Endothelial cell of umbilical vein (primary cell): ENCODE results near the gene AURKB. TPM values are rescaled to one million over a fixed set of nuclear protein-coding genes. Genes with fewer than 3 reads are reported as not detected.

Experiments used
- BruUV-seq: library from RNA; stranded (reverse); fragments of 400-500 nt; replicated peaks from 2 replicates; lab custom pipeline; 2021; lab: Mats Ljungman, UMichigan
- CTCF ChIA-PET: fragments of 300-600, 350-600 bp; sonication (Branson Sonifier 250); formaldehyde crosslinking; loops from one replicate; lab custom pipeline; 2021; ENCODE audit warnings: antibody characterized with exemption, inconsistent platforms; lab: Charles Lee
- POLR2A ChIA-PET: fragments of 300-600, 350-600 bp; sonication (Branson Sonifier 250); formaldehyde crosslinking; loops from one replicate; lab custom pipeline; 2021; ENCODE audit warnings: antibody characterized with exemption, inconsistent platforms; lab: Charles Lee
- DNase-seq: peaks from one replicate; pipeline ENCODE4 v3.0.0-alpha.2; 2011; ENCODE audit warnings: low read depth, low spot score
- FAIRE-seq: peaks from 2 replicates; lab custom pipeline; 2011; peaks lifted over from hg19 to GRCh38; lab: Jason Lieb, UNC
- H2AFZ ChIP-seq: 2 replicates; pipeline ENCODE4 v1.6.0; 2012; ENCODE audit warnings: low read depth, low read length, control low read depth, inconsistent platforms
- H3K27ac ChIP-seq: 2 replicates; pipeline ENCODE4 v1.5.1; 2011; ENCODE audit warnings: low read depth, mild to moderate bottlenecking, control low read depth, low read length, moderate library complexity; ENCODE audit not compliant: insufficient read depth
- H3K27me3 ChIP-seq, 2 experiments: 2 replicates each; pipeline versions ENCODE4 v1.6.0 to v1.6.1; 2011; ENCODE audit warnings: low read length in 2 of 2, mixed read lengths in 1 of 2; ENCODE audit not compliant: control insufficient read depth in 2 of 2, insufficient read depth in 2 of 2
- H3K36me3 ChIP-seq, 2 experiments: 2 replicates in 1 of 2; 3 replicates in 1 of 2; pipeline ENCODE4 v1.5.1; 2011; ENCODE audit warnings: low read length in 2 of 2, mild to moderate bottlenecking in 1 of 2, moderate library complexity in 1 of 2; ENCODE audit not compliant: control insufficient read depth in 2 of 2, insufficient read depth in 2 of 2; ENCODE audit errors: extremely low read depth in 1 of 2
- H3K4me1 ChIP-seq: 3 replicates; pipeline ENCODE4 v1.5.1; 2011; ENCODE audit warnings: mild to moderate bottlenecking, low read length; ENCODE audit not compliant: control insufficient read depth, insufficient read depth; ENCODE audit errors: extremely low read depth
- H3K4me2 ChIP-seq: 2 replicates; pipeline ENCODE4 v1.6.1; 2011; ENCODE audit warnings: low read length, control low read depth, mixed read lengths; ENCODE audit not compliant: insufficient read depth
- H3K4me3 ChIP-seq, 3 experiments: fragments of 200-600 bp in 1 of 3; sonication (generic), shearing (Covaris generic) in 1 of 3; replicated peaks in 1 of 3; 2 replicates each; pipeline ENCODE4 v1.5.1; 2011 to 2016; ENCODE audit warnings: control low read depth in 3 of 3, low read length in 3 of 3, mild to moderate bottlenecking in 2 of 3, inconsistent platforms in 1 of 3, low read depth in 1 of 3, moderate library complexity in 1 of 3; ENCODE audit not compliant: insufficient read depth in 1 of 3
- H3K79me2 ChIP-seq: 2 replicates; pipeline ENCODE4 v1.6.0; 2012; ENCODE audit warnings: low read length, inconsistent platforms; ENCODE audit not compliant: control insufficient read depth, insufficient read depth
- H3K9ac ChIP-seq: replicated peaks from 2 replicates; pipeline ENCODE3; 2011; ENCODE audit warnings: low read length, control low read depth; ENCODE audit not compliant: insufficient read depth; ENCODE audit errors: extremely low read depth
- H3K9me1 ChIP-seq: replicated peaks from 3 replicates; pipeline ENCODE4 v1.6.0; 2011; ENCODE audit warnings: mild to moderate bottlenecking, low read length; ENCODE audit not compliant: control insufficient read depth, insufficient read depth; ENCODE audit errors: extremely low read depth
- H3K9me3 ChIP-seq: replicated peaks from 2 replicates; pipeline ENCODE4 v1.5.1; 2012; ENCODE audit warnings: low read length, inconsistent platforms; ENCODE audit not compliant: control insufficient read depth, insufficient read depth
- H4K20me1 ChIP-seq: replicated peaks from 2 replicates; pipeline ENCODE3; 2011; ENCODE audit warnings: mild to moderate bottlenecking, low read length; ENCODE audit not compliant: control insufficient read depth, insufficient read depth; ENCODE audit errors: extremely low read depth
- EZH2 ChIP-seq: IDR thresholded peaks from 2 replicates; pipeline ENCODE4 v1.6.1; 2012; ENCODE audit warnings: borderline replicate concordance, low read depth, mild to moderate bottlenecking, moderate library complexity, low read length, inconsistent platforms; ENCODE audit not compliant: severe bottlenecking
- FOS ChIP-seq: IDR thresholded peaks from 2 replicates; pipeline ENCODE4 v1.6.1; 2011; ENCODE audit warnings: mild to moderate bottlenecking, low read length, moderate library complexity, borderline replicate concordance; ENCODE audit not compliant: insufficient read depth
- GATA2 ChIP-seq: IDR thresholded peaks from 2 replicates; pipeline ENCODE4 v1.7.0; 2011; ENCODE audit warnings: low read depth, mild to moderate bottlenecking, moderate library complexity, mixed read lengths, low read length; ENCODE audit not compliant: insufficient read length, insufficient read depth
- JUN ChIP-seq: IDR thresholded peaks from 2 replicates; pipeline ENCODE4 v1.6.1; 2011; ENCODE audit warnings: borderline replicate concordance, low read depth; ENCODE audit not compliant: insufficient read length, insufficient read depth
- MYC ChIP-seq: IDR thresholded peaks from one replicate; pipeline ENCODE4 v1.6.1; 2011; ENCODE audit warnings: mild to moderate bottlenecking, low read depth, low read length
- POLR2A ChIP-seq: IDR thresholded peaks from 2 replicates; pipeline ENCODE4 v1.6.1; 2012; ENCODE audit warnings: low read depth, mild to moderate bottlenecking, control low read depth, low read length
- POLR2AphosphoS5 ChIP-seq: IDR thresholded peaks from 2 replicates; pipeline ENCODE4 v1.6.1; 2012; ENCODE audit warnings: low read depth, mild to moderate bottlenecking, control low read depth, low read length, moderate library complexity; ENCODE audit not compliant: insufficient read depth
- dilution Hi-C: fragments of 300-500 bp; cut with MboI; formaldehyde crosslinking; loops from one replicate; pipeline ENCODE4 v1.15.0; 2019; ENCODE audit warnings: low sequenced_read_pairs; ENCODE audit not compliant: extremely low pct_ligation_motif_present
- intact Hi-C: fragments of 100-400 bp; cut with micrococcal nuclease; formaldehyde crosslinking; loops from one replicate; pipeline ENCODE4 v1.10.0; 2022
- polyA plus RNA-seq, 4 experiments: library from polyadenylated mRNA; depleted of rRNA in 3 of 4; stranded (reverse) in 3 of 4; unstranded in 1 of 4; fragments of >200 nt; gene quantifications; 2 replicates each; pipeline versions ENCODE4 v1.2.1 to v1.2.3, GENCODE V29; 2011 to 2012; ENCODE audit warnings: missing spikeins in 1 of 4
- total RNA-seq: library from RNA; stranded (reverse); gene quantifications from 2 replicates; pipeline ENCODE4 v1.2.3, GENCODE V29; 2021
- TF ChIP-seq, protein P1 (sequence below), 2 donors: IDR thresholded peaks; 1 replicate in 1 of 2; 2 replicates in 1 of 2; pipeline ENCODE4 v1.5.1; 2011; ENCODE audit warnings: low read length in 2 of 2, mild to moderate bottlenecking in 2 of 2, moderate library complexity in 2 of 2, control low read depth in 1 of 2, inconsistent platforms in 1 of 2, low read depth in 1 of 2; ENCODE audit not compliant: insufficient read depth in 1 of 2; ENCODE audit errors: extremely low read depth in 1 of 2
- TF ChIP-seq, protein P2 (sequence below): IDR thresholded peaks from 2 replicates; pipeline ENCODE4 v1.6.1; 2011; ENCODE audit not compliant: insufficient read depth, insufficient read length

The AURKB gene
- total and polyA plus RNA-seq, 2 donors (not counting 3 experiments of a cell fraction or from before 2014, with no cell fraction given), result 67.8 to 107 TPM

GRCh38 chr17:8189711-8190477 is 20.5 kb downstream of the AURKB start, which contains the start of gene BORCS6:
TSS of gene BORCS6 (minus strand) at chr17:8190180. CDS start at chr17:8190140, 40 bp downstream.
- TSS peak; percentile 38 for BruUV-seq
- Histone ChIP-seq H3K4me2 (peak within 1 kb of the TSS; percentile 71), H3K36me3 (no peaks in the 10 kb centered on the region), H3K79me2 (peaks cover 8% of the 10 kb centered on the region), H2AFZ (peak within 1 kb of the TSS; percentile 78), H3K9me1 (no peaks in the 10 kb centered on the region), H3K27me3 (no peaks in the 10 kb centered on the region), H3K4me3 (peak within 1 kb of the TSS; percentile 45 to 66 (median 49)), H3K9ac (peak within 1 kb of the TSS; percentile 79), H3K9me3 (no peaks in the 10 kb centered on the region), H3K27ac (peak within 1 kb of the TSS; percentile 65), H3K4me1 (peaks cover 27% of the 10 kb centered on the region), H4K20me1 (no peaks in the 10 kb centered on the region)
- dilution Hi-C loops (no loop called here), intact Hi-C loops (no loop called here)
- ChIA-PET CTCF (interaction anchor here (0.5 to 4.3 kb wide), 10 partner anchors 10 to 473 kb away, joined by 3 to 34 read pairs (median 4); partner anchors contain the start of gene AURKB), POLR2A (interaction anchor here (0.6 to 1.4 kb wide), 6 partner anchors 9 to 58 kb away, joined by 3 to 16 read pairs (median 4); partner anchors contain the start of genes AURKB and CTC1)
- TF ChIP-seq FOS, result no peak
- no peak for TF ChIP-seq MYC
- TF ChIP-seq GATA2, result no peak
- TF ChIP-seq, protein P1, sequence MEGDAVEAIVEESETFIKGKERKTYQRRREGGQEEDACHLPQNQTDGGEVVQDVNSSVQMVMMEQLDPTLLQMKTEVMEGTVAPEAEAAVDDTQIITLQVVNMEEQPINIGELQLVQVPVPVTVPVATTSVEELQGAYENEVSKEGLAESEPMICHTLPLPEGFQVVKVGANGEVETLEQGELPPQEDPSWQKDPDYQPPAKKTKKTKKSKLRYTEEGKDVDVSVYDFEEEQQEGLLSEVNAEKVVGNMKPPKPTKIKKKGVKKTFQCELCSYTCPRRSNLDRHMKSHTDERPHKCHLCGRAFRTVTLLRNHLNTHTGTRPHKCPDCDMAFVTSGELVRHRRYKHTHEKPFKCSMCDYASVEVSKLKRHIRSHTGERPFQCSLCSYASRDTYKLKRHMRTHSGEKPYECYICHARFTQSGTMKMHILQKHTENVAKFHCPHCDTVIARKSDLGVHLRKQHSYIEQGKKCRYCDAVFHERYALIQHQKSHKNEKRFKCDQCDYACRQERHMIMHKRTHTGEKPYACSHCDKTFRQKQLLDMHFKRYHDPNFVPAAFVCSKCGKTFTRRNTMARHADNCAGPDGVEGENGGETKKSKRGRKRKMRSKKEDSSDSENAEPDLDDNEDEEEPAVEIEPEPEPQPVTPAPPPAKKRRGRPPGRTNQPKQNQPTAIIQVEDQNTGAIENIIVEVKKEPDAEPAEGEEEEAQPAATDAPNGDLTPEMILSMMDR (IDR thresholded peaks at IDR 0.05; ENCODE audit: extremely low read depth in 1 of 2, insufficient read depth in 1 of 2, low read depth in 1 of 2, low read length in 2 of 2), result peak in 1 of 2 donors; percentile 5
- TF ChIP-seq, protein P2, sequence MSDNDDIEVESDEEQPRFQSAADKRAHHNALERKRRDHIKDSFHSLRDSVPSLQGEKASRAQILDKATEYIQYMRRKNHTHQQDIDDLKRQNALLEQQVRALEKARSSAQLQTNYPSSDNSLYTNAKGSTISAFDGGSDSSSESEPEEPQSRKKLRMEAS, result peak; percentile 73
- no peak for TF ChIP-seq EZH2
- no peak for TF ChIP-seq JUN
- no peak for TF ChIP-seq POLR2A
- TF ChIP-seq POLR2AphosphoS5, result peak; percentile 27
- peak; percentile 96 for FAIRE-seq
- DNase-seq, result peak; percentile 98
